Body of pancreas (tissue), 4 donors: ENCODE data around the gene AKAP6.

Source experiments
- CTCF ChIP-seq, 7 experiments: fragments of 450-650 bp in 4 of 7; fragments of 200-600 bp in 3 of 7; sonication (generic) in 3 of 7; IDR thresholded peaks; one replicate each; pipeline ENCODE4 v1.5.1; 2016 to 2019; ENCODE audit warnings: antibody characterized with exemption in 7 of 7
- POLR2A ChIP-seq, 3 donors: fragments of 450-650 bp; IDR thresholded peaks; one replicate each; pipeline ENCODE4 v1.6.1; 2016; ENCODE audit warnings: antibody characterized with exemption in 3 of 3, mild to moderate bottlenecking in 2 of 3

GRCh38 chr14:32383364-32384009 lies 54.4 kb downstream of the AKAP6 start:
- no peak for TF ChIP-seq CTCF (IDR thresholded peaks at IDR 0.05)
- TF ChIP-seq POLR2A (IDR thresholded peaks at IDR 0.05), result no peak
